Measurements from ENCODE around the gene RPS6KA1. TPM values are rescaled to one million over a fixed set of nuclear protein-coding genes. Genes with fewer than 3 reads are reported as not detected.

RPS6KA1 gene
- 13.4 to 18.2 TPM (median 16.6 TPM) in 5 replicates for total RNA-seq (2022; extraction: Qiagen RNA extraction; ENCODE audit: low read depth)

GRCh38 chr1:26529655-26530409, at the start of gene RPS6KA1:
Gene RPS6KA1 (plus strand): TSS chr1:26529761. CDS start chr1:26529921, 160 bp downstream.

Other genes with a start within 250 kb of the RPS6KA1 start
- 113 to 158 TPM (median 154 TPM) in 5 replicates for gene SH3BGRL3, start 249.7 kb upstream of the RPS6KA1 start, total RNA-seq (2022; extraction: Qiagen RNA extraction; ENCODE audit: low read depth)
- 12.5 to 18.4 TPM (median 15.7 TPM) in 5 replicates for gene UBXN11, start 223.1 kb upstream of the RPS6KA1 start, total RNA-seq (2022; extraction: Qiagen RNA extraction; ENCODE audit: low read depth)
- gene CD52, start 211.8 kb upstream of the RPS6KA1 start, total RNA-seq (2022; extraction: Qiagen RNA extraction; ENCODE audit: low read depth) = not detected in 5 replicates
- gene CRYBG2, start 175.6 kb upstream of the RPS6KA1 start, total RNA-seq (2022; extraction: Qiagen RNA extraction; ENCODE audit: low read depth) = 1.5 to 2.3 TPM (median 1.7 TPM) in 5 replicates
- not detected in 5 replicates for gene ZNF683, start 157.0 kb upstream of the RPS6KA1 start, total RNA-seq (2022; extraction: Qiagen RNA extraction; ENCODE audit: low read depth)
- gene LIN28A, start 118.9 kb upstream of the RPS6KA1 start, total RNA-seq (2022; extraction: Qiagen RNA extraction; ENCODE audit: low read depth) = not detected in 5 replicates
- gene DHDDS, start 97.4 kb upstream of the RPS6KA1 start, total RNA-seq (2022; extraction: Qiagen RNA extraction; ENCODE audit: low read depth) = 20.8 to 29.8 TPM (median 22.5 TPM) in 5 replicates
- gene HMGN2, start 57.3 kb upstream of the RPS6KA1 start, total RNA-seq (2022; extraction: Qiagen RNA extraction; ENCODE audit: low read depth) = 350 to 426 TPM (median 363 TPM) in 5 replicates
- 31.2 to 35.2 TPM (median 35.0 TPM) in 5 replicates for gene ARID1A, start 166.3 kb downstream of the RPS6KA1 start, total RNA-seq (2022; extraction: Qiagen RNA extraction; ENCODE audit: low read depth)

All from A549 treated with DMSO at 1 μM for 4 hours (cell line).